GM21528 (cell line): ENCODE data around the gene TIMM17A.
A peak's percentile ranks its signal among the peaks of the same experiment; 100 is the strongest.

ENCODE experiments used
- ATAC-seq: cut with Tn5 transposase; IDR thresholded peaks from one replicate; pipeline ENCODE4 v1.9.1; 2021; ENCODE audit warnings: mild to moderate bottlenecking, moderate library complexity; ENCODE audit not compliant: unreplicated experiment, low FRiP score

TIMM17A gene

GRCh38 chr1:201982082-201982622 is 26.8 kb downstream of the TIMM17A start:
- peak; percentile 18 for ATAC-seq

GRCh38 chr1:201982623-201983379 is 27.5 kb downstream of the TIMM17A start, which contains the start of gene RNPEP:
Gene RNPEP, plus strand, starts transcription at chr1:201982648. Its CDS starts 19 bp downstream, at chr1:201982667.
- ATAC-seq: peak; percentile 77

GRCh38 chr1:201983380-201983805 is 28.1 kb downstream of the TIMM17A start:
- no peak for ATAC-seq

- no peak for ATAC-seq
Observed at GRCh38 chr1:201984446-201984845, 29.1 kb downstream of the TIMM17A start.

GRCh38 chr1:201985355-201985754 is 30.1 kb downstream of the TIMM17A start:
- ATAC-seq: no peak

- no peak for ATAC-seq
Observed at GRCh38 chr1:201988601-201989000, 33.3 kb downstream of the TIMM17A start.

GRCh38 chr1:201989354-201990128 is 34.2 kb downstream of the TIMM17A start:
- ATAC-seq: no peak

GRCh38 chr1:201990427-201990826 is 35.1 kb downstream of the TIMM17A start:
- no peak for ATAC-seq

- ATAC-seq: no peak
Observed at GRCh38 chr1:201999625-202000238, 44.4 kb downstream of the TIMM17A start.

- ATAC-seq: no peak
Observed at GRCh38 chr1:202002507-202002906, 47.2 kb downstream of the TIMM17A start.

GRCh38 chr1:202004711-202005110 is 49.4 kb downstream of the TIMM17A start:
- no peak for ATAC-seq

GRCh38 chr1:202005958-202006357 is 50.7 kb downstream of the TIMM17A start:
- ATAC-seq: no peak

GRCh38 chr1:202007304-202007703 is 52.0 kb downstream of the TIMM17A start:
- no peak for ATAC-seq

GRCh38 chr1:202007805-202008489 is 52.6 kb downstream of the TIMM17A start:
- ATAC-seq: no peak

GRCh38 chr1:202009326-202010179 is 54.2 kb downstream of the TIMM17A start:
- ATAC-seq: no peak

GRCh38 chr1:202010180-202011015 is 55.1 kb downstream of the TIMM17A start, which contains the start of gene ELF3:
Gene ELF3, plus strand, starts transcription at chr1:202010587. Its CDS starts 550 bp downstream, at chr1:202011137.
- ATAC-seq: no peak

- ATAC-seq: no peak
Observed at GRCh38 chr1:202011994-202012393, 56.7 kb downstream of the TIMM17A start.
